Measurements from ENCODE around the gene AIF1.
A peak's percentile ranks its signal among the peaks of the same experiment; 100 is the strongest.
"Not testable (repeated sequence)": the region's sequence is repeated elsewhere in the genome, so short reads cannot be mapped to it uniquely, and the experiment has no call there.

The AIF1 gene

DNA sequence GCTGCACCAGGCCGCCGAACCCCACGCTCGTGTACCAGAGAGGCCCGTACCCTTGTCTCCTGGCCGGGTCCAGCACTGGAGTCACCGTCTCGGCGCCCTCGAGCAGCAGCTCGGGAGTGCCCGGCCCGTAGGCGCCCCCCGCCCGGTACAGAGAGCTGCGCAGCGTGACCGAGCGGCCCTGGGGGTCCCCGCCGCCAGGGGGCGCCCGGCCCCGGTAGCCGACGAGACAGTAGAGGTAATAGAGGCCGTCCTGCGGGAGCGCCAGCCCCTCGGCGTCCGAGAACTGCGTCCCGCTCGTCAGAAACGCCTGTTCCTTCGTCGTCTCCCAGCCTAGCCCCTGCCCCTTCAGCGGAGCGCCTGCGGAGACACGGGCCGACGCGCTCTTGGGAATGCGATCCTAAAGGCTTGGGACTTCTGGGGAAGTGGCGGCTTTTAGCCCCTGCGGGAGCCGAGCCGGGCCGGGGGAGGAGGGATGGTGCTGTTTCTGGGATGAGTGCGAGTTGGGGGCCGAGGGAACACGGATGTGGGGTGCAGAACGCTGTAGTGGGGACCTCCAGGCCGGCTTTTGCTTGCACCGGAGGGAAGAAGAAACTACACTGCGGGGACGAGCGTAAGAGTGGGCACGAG is 34.1 kb upstream of the AIF1 start:
- DNase-seq, result peak; percentile 92

DNA sequence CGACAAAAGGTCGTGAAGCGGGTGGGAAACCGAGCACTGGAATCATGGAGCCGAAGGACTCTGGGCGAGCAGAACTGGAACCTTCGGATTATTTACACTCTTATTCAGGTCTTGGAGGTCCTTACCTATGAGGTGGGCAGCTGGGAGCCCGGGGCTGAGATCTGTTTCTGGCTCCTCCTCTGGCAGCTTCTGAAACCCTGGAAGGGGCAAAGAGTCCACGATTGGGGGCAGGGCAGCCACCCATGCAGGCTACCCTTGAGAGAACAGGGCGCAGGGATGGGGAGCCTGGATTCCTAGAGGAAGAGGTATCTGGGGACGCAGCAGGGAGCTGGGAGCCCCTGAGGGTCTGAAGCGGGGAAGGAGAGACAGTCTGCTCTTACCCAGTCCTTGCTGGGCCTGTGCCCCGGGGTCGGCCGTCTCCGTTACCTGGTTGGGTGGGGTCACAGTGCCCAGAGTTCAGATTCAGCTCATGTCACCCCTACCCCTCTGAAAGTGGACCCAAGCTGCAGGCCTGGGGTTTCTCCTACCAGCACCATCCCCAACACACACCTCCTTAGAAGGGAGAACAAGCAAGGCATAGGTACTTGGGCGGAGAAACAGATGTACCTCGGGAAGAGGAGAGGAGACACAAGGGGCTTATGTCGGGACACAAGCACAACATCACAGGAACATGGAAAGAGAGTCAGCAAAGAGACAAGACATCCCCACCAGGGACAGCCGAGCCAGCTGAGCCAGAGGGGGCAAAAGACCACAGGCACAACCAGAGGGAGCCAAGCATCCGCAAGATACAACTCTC is 33.4 kb upstream of the AIF1 start:
- DNase-seq, result no peak

GRCh38 chr6:31582230-31582643 is 32.8 kb upstream of the AIF1 start, which contains the start of gene LTB:
TSS of gene LTB (minus strand) at chr6:31582424. CDS start at chr6:31582417, 7 bp downstream.
- DNase-seq, result peak; percentile 55

- DNase-seq, result no peak
These were observed 29.5 kb upstream of the AIF1 start for GRCh38 chr6:31585491-31585890.

DNA sequence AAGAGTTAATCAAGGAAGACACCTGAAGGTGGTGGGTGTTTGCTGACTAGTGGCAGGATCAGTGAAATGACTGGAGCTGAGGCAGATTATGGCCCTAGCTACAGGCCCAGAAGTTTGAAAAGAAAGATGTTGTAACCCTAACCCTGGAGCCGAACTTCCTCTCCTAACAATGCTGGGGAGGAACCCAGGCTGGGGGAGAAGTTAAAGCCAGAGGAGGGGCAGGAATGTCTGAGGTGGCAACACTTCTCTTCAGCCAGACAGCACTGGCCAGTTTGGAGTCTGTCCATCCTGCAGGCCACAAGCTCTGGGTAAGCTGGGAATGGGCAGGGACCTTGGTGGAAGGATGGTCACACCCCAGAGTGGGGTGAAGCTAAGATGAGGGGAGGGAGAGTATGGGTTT is 29.0 kb upstream of the AIF1 start, which contains the start of gene LST1:
LST1 (plus strand) TSS at position 270 of the 400 bp plus-strand sequence. CDS start 1,023 bp downstream, outside the sequence.
- no peak for DNase-seq

DNA sequence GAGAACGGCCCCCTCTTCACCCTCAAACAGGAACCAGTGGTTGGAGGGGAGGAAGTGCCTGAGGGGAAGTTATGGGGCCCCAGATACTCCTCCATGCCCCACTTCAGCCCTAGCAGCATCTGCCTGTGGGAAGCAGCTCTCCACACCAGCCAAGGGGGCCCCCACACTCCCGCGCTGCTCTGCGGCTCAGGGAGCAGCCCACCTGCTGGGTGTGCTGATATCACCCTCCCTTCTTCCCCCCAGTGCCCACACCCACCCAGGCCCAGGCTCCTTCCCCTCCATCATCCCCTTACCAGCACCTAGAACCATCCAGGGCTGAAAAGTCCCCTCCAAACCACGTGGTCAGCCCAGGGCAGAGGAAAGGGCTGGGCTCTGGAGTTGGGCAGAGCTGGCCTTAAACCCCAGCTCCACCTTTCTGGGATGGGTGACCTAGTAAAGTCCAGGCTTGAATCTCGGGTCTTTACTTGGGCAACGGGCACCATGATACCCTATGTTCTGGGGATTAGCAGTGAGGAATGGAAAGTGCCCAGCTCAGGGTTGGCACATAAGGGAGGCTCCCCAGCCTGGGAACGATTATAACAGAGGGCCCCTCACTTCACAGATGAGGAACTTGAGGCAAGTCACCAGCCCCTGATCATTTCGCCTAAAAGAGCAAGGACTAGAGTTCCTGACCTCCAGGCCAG is 28.3 kb upstream of the AIF1 start:
- no peak for DNase-seq

DNA sequence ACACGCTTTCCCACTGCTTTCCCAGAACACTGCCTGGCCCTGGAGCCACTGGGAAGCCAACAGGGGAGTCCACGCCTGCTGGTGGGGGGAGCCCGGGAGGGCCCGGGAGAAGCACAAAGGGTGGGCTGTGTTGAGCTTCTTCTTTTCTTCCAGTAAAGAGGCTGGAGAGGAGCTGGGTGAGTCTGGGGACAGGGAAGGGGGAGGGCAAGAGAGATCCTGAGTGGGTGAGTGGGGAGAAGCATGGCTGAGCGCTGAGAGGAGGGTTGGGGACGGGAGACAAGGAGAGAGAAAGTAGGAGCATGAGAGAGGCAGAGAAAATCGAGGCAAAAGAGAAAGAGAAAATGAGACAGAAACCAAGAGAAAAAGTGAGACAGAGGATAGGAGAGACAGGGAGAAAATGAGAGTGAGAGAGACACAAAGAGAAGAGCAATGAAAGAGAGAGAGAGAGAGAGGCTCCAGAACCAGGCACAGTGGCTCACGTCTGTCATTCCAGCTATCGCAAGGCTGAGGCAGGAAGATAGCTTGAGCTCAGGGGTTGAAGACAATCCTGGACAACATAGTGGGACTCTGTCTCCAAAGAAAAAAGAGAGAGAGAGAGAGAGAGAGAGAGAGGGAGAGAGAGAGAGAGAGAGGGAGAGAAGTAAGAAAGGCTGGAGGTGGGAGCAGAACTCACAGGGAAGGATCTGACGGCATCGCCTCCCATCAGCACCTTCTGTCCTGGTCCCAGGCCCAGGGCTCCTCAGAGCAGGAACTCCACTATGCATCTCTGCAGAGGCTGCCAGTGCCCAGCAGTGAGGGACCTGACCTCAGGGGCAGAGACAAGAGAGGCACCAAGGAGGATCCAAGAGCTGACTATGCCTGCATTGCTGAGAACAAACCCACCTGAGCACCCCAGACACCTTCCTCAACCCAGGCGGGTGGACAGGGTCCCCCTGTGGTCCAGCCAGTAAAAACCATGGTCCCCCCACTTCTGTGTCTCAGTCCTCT is 26.9 kb upstream of the AIF1 start:
- no peak for DNase-seq

DNA sequence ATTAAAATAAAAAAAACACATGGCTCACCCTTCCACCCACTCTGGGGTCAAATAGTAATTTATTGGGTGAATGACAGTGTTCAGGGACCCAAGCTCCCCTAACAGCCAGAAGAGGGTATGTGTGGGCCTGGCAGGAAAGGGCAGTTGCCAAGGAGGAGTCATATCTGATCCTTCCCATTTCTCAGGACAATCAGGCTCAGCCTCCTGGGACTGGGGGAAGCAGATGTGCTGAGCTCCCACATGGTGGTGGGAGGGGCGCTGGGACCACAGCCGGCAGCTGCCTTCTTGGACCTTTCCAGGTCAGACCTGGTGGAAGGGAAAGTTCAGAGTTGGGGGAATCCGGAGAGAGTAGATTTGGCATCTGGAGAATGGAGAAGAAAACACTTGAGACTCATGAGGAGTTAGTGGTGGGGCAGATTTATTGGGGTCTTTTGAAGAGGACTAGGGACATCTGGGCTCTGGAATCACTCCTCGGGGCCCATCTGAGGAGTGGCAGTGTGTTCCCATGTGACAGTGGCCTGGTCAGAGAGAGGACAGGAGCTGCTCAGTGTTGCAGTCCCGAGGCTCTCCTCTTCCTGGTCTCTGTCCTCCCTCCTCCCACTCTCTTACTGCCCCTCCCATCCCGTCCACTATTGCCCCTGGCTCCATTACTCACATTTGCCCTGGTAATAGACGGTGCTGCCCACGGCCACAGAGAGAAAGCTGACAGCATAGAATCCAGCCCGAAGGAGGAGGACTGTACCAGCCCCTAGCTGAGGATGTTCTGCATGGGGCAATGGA is 26.0 kb upstream of the AIF1 start:
- DNase-seq, result no peak

GRCh38 chr6:31590691-31591090 is 24.3 kb upstream of the AIF1 start:
- not testable (repeated sequence) for DNase-seq

GRCh38 chr6:31592396-31592771 is 22.6 kb upstream of the AIF1 start:
- DNase-seq, result no peak

GRCh38 chr6:31597006-31597405 is 18.0 kb upstream of the AIF1 start:
- no peak for DNase-seq

- DNase-seq, result no peak
These were observed 7.7 kb upstream of the AIF1 start for GRCh38 chr6:31607317-31607716.

- DNase-seq, result no peak
These were observed 5.3 kb upstream of the AIF1 start for GRCh38 chr6:31609519-31610406.

GRCh38 chr6:31610968-31611367 is 4.1 kb upstream of the AIF1 start:
- DNase-seq, result no peak

GRCh38 chr6:31614075-31614619 is 887 bp upstream of the AIF1 start:
- no peak for DNase-seq

DNA sequence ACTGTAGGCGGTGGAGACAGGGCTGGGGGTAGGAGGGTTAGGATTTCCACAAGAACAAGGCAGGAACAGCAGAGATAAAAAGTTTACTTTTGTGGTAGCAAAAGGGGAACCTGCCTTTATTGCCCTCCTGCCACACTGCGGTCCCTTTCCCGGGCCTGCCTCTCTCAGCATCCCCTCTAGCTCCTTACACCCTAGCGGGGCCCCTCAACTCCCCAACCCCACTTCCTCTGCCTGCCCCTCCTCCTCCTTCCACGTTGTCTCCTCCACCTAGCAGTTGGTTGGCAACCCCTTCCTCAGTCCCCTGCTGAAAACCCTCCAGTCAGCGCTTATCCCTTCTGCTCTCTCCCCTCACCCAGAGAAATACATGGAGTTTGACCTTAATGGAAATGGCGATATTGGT is 714 bp downstream of the AIF1 start:
- no peak for DNase-seq

- DNase-seq, result no peak
These were observed 2.0 kb downstream of the AIF1 start for GRCh38 chr6:31617010-31617409.

DNA sequence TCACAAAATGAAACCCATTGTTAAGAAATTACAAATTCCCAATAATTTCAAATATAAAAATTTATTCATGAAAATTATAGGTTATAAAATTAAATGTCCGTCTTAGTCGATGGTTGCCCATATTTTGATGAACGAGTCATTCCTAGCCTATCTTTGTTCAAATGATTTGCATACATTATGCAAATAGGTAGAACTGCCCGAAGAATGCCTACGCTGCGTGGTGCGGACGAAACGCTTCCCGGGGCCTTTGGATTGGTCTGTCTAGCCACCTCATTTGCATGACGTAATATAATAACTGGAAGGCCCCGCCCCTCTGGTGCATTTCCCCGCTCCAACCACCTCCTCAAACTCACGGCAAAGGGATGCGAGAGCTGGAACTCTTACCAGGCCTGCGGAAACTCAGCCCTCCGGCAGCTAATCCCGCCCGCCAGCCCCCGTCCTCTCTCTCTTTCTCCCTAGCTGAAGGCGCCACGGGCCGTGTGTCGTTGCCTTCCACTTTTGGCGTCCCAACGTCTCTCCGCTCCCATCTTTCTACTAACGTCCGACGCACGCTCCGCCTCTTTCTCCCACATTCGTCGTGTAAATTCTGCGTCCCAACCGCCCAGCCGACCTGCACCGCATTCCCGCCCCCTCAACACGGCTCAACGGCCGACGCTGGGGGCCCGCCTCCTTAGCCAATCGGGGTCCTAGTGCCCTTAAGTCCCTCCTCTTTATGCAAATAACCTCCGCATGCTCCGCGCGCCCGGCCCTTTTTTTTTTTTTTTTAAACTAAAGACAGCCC is 5.0 kb downstream of the AIF1 start:
- DNase-seq, result peak; percentile 94

- DNase-seq, result peak; percentile 95
These were observed 5.7 kb downstream of the AIF1 start, which contains the start of gene PRRC2A for GRCh38 chr6:31620586-31621319. TSS of gene PRRC2A (plus strand) at chr6:31620715. CDS start at chr6:31622790, 2,075 bp downstream.
